Suprapubic skin (tissue), 4 donors: ENCODE data around the gene MCM3AP. TPM values are rescaled to one million over a fixed set of nuclear protein-coding genes. Genes with fewer than 3 reads are reported as not detected.

Source experiments
- DNase-seq, 2 donors: peaks; one replicate each; pipeline ENCODE4 v3.0.0-alpha.2; 2019; ENCODE audit warnings: low spot score in 2 of 2
- H3K27ac ChIP-seq: fragments of 200-600 bp; sonication (generic); one replicate; pipeline ENCODE4 v1.5.1; 2019
- H3K27me3 ChIP-seq: fragments of 200-600 bp; sonication (generic); one replicate; pipeline ENCODE4 v1.5.1; 2019
- H3K36me3 ChIP-seq: fragments of 200-600 bp; sonication (generic); one replicate; pipeline ENCODE4 v1.5.1; 2019
- H3K4me1 ChIP-seq: fragments of 200-600 bp; sonication (generic); one replicate; pipeline ENCODE4 v1.5.1; 2019
- H3K4me3 ChIP-seq: fragments of 200-600 bp; sonication (generic); one replicate; pipeline ENCODE4 v1.5.1; 2019; ENCODE audit warnings: mild to moderate bottlenecking
- H3K9me3 ChIP-seq: fragments of 200-600 bp; sonication (generic); one replicate; pipeline ENCODE4 v1.5.1; 2019
- CTCF ChIP-seq, 2 donors: fragments of 200-600 bp in 1 of 2; fragments of 450-650 bp in 1 of 2; sonication (generic) in 1 of 2; IDR thresholded peaks; one replicate each; pipeline ENCODE4 v1.5.1; 2016 to 2019; ENCODE audit warnings: antibody characterized with exemption in 2 of 2, mild to moderate bottlenecking in 1 of 2, moderate library complexity in 1 of 2
- EP300 ChIP-seq: sonication (generic); formaldehyde crosslinking; IDR thresholded peaks from one replicate; pipeline ENCODE4 v1.6.1; 2017; ENCODE audit warnings: antibody characterized with exemption
- POLR2A ChIP-seq, 2 donors: fragments of 450-650 bp; IDR thresholded peaks; one replicate each; pipeline ENCODE4 v1.6.1; 2017; ENCODE audit warnings: antibody characterized with exemption in 2 of 2, mild to moderate bottlenecking in 2 of 2, moderate library complexity in 2 of 2
- POLR2AphosphoS5 ChIP-seq, 3 donors: sonication (generic); formaldehyde crosslinking; IDR thresholded peaks; one replicate each; pipeline ENCODE4 v1.6.1; 2017; ENCODE audit warnings: antibody characterized with exemption in 3 of 3
- WGBS: methylation state at CpG from one replicate; pipeline ENCODE4 v1.1.5; 2018; 5-methylcytosine and 5-hydroxymethylcytosine counted together
- total RNA-seq, 4 donors: library from RNA; depleted of rRNA; stranded (reverse); fragments of >200 nt; gene quantifications; one replicate each; pipeline ENCODE4 v1.1.0, GENCODE V29; 2016

The MCM3AP gene
- total RNA-seq, 4 donors from 2014 or later = 77.9 to 134 (median 79.8) TPM

DNA sequence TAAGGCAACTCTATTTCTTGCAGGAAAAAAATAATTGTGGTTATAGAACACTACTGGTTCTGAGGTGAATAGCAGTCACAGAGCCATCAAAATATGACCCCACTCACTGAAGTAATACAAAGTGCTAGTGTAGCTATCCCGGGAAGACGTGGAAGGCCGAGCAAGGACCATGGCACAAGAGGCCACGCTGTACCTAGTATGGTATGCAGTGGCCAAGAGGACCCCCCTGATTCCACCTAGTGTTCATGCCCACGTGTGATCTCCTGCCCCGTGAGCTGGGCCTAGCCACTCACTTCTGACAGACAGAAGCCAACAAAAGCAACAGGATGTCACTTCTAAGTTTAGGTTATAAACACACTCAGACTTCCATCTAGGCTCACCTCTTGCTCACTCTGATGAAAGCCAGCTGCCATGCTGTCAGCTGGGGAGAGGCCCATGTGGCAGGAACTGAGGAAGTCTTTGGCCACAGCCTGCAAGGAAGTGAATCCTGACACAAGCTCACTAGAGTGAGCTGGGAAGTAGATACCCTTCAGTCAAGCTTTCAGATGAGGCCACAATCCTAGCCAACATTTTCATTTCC, 35.2 kb downstream of the MCM3AP start:
- no peaks in the 10 kb centered on the region for H3K27me3 ChIP-seq
- H3K27ac ChIP-seq = no peak overlapping the region
- H3K36me3 ChIP-seq = peaks cover 96% of the 10 kb centered on the region
- H3K4me1 ChIP-seq = no peaks in the 10 kb centered on the region
- 92% methylated on average over 6 of the region's 6 CpGs for WGBS
- no peak for DNase-seq
- TF ChIP-seq POLR2A (IDR thresholded peaks at IDR 0.05) (no peak), CTCF (IDR thresholded peaks at IDR 0.05) (no peak), POLR2AphosphoS5 (IDR thresholded peaks at IDR 0.05) (no peak), EP300 (no peak)
- H3K4me3 ChIP-seq = no peak overlapping the region
- H3K9me3 ChIP-seq = no peaks in the 10 kb centered on the region

DNA sequence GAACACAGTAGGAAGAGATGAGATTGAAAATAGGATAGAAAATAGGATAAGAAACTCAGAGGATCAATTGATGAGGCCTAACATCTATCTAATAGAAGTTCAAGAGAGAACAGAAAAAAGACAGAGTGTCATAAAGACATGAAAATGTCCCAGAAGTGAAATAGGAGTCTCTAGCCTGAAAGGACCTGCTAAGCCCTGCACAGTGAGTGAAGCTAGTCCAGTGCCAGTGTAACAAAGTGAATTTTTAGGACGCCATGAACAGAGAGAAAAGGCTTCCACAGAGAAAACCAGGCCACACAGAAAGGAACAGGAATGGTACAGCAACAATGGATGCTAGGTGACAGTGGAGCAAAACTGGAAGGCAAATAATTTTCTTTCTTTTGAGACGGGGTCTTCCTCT, 36.6 kb downstream of the MCM3AP start:
- Histone ChIP-seq H3K4me3 (no peak overlapping the region), H3K27ac (no peak overlapping the region), H3K9me3 (no peaks in the 10 kb centered on the region), H3K4me1 (no peaks in the 10 kb centered on the region), H3K36me3 (peaks cover 96% of the 10 kb centered on the region), H3K27me3 (no peaks in the 10 kb centered on the region)
- 93% methylated on average over 2 of the region's 2 CpGs for WGBS
- no peak for TF ChIP-seq CTCF (IDR thresholded peaks at IDR 0.05)
- TF ChIP-seq POLR2AphosphoS5 (IDR thresholded peaks at IDR 0.05) = no peak
- TF ChIP-seq EP300 = no peak
- TF ChIP-seq POLR2A (IDR thresholded peaks at IDR 0.05) = no peak
- no peak for DNase-seq

- 92% methylated on average over 1 of the region's 1 CpG for WGBS
- no peak overlapping the region for H3K4me3 ChIP-seq
- peaks cover 96% of the 10 kb centered on the region for H3K36me3 ChIP-seq
- no peak for DNase-seq
- H3K27ac ChIP-seq = no peak overlapping the region
- no peaks in the 10 kb centered on the region for H3K9me3 ChIP-seq
- no peak for TF ChIP-seq POLR2AphosphoS5 (IDR thresholded peaks at IDR 0.05)
- no peak for TF ChIP-seq POLR2A (IDR thresholded peaks at IDR 0.05)
- TF ChIP-seq EP300 = no peak
- no peak for TF ChIP-seq CTCF (IDR thresholded peaks at IDR 0.05)
- H3K4me1 ChIP-seq = no peaks in the 10 kb centered on the region
- no peaks in the 10 kb centered on the region for H3K27me3 ChIP-seq
Measured at GRCh38 chr21:46248422-46248782, 37.0 kb downstream of the MCM3AP start.

DNA sequence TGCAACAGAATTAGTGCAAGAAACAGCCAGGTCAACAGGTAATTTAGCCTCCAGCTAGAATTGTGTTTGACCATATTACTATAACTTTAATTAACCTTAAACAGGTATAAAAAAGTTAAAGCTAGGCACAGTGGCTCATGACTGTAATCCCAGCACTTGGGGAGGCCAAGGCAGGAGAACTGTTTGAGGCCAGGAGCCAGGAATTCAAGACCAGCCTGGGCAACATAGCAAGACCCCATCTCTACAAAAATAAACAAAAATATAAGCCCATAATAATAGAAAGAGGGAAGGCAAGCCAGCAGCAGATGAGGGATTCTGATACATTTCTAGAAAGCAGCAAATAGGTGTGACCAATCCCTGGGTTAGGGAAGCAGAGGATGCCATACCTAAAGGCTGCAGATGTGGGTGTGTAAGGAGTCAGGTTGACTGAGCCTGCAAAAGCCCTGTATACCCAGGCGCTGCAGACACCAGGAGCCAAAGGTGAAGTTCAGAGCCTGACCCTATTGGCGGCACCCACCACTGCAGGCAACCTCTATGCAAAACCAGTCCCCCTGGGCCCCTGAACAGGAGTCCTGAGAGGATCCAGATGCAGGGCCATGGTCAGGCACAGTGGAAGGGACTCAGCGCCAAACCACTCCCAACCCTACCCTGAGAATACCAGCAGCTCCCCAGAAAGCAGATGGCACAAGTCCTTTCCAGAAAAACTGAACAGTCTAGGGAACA, 37.6 kb downstream of the MCM3AP start:
- no peaks in the 10 kb centered on the region for H3K9me3 ChIP-seq
- DNase-seq = peak in 1 of 2 donors; percentile 13
- H3K4me1 ChIP-seq = no peaks in the 10 kb centered on the region
- no peaks in the 10 kb centered on the region for H3K27me3 ChIP-seq
- no peak overlapping the region for H3K27ac ChIP-seq
- no peak for TF ChIP-seq EP300
- no peak for TF ChIP-seq CTCF (IDR thresholded peaks at IDR 0.05)
- no peak for TF ChIP-seq POLR2A (IDR thresholded peaks at IDR 0.05)
- TF ChIP-seq POLR2AphosphoS5 (IDR thresholded peaks at IDR 0.05) = no peak
- WGBS = 95% methylated on average over 2 of the region's 3 CpGs
- peaks cover 96% of the 10 kb centered on the region for H3K36me3 ChIP-seq
- no peak overlapping the region for H3K4me3 ChIP-seq

DNA sequence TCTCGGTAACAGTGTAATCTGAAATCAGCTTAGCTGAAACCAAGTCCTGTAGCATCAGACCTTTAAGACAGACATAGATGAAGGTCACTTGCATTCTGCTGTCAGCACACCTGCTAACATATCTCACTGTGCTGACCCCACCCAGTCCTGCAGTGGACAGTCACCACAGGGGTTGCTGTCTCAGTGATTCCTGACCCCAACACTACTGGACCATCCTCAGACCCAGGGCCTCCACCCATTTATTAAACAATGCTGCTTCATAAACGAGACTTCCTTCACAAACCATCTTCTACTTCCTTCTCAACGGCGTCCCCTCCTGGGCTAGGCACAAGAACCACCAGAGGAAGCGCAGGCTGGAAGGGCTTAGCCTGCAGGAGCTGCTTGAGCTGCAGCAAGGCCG, 39.1 kb downstream of the MCM3AP start:
- TF ChIP-seq POLR2A (IDR thresholded peaks at IDR 0.05) (no peak), CTCF (IDR thresholded peaks at IDR 0.05) (no peak), POLR2AphosphoS5 (IDR thresholded peaks at IDR 0.05) (no peak), EP300 (no peak)
- peak in 1 of 2 donors; percentile 37 for DNase-seq
- 91% methylated on average over 6 of the region's 6 CpGs for WGBS
- Histone ChIP-seq H3K27me3 (no peaks in the 10 kb centered on the region), H3K4me1 (no peaks in the 10 kb centered on the region), H3K4me3 (no peak overlapping the region), H3K9me3 (no peaks in the 10 kb centered on the region), H3K27ac (no peak overlapping the region), H3K36me3 (peaks cover 95% of the 10 kb centered on the region)
